GM18909 (cell line): ENCODE measurements around the gene APOC1.
"Not testable (repeated sequence)": the region's sequence is repeated elsewhere in the genome, so short reads cannot be mapped to it uniquely, and the experiment has no call there.

ENCODE experiments used
- ATAC-seq: cut with Tn5 transposase; IDR thresholded peaks from one replicate; pipeline ENCODE4 v1.9.1; 2021; ENCODE audit warnings: mild to moderate bottlenecking; ENCODE audit not compliant: unreplicated experiment, poor library complexity

Gene APOC1

GRCh38 chr19:44888335-44888734, 26.1 kb upstream of the APOC1 start:
- not testable (repeated sequence) for ATAC-seq

DNA sequence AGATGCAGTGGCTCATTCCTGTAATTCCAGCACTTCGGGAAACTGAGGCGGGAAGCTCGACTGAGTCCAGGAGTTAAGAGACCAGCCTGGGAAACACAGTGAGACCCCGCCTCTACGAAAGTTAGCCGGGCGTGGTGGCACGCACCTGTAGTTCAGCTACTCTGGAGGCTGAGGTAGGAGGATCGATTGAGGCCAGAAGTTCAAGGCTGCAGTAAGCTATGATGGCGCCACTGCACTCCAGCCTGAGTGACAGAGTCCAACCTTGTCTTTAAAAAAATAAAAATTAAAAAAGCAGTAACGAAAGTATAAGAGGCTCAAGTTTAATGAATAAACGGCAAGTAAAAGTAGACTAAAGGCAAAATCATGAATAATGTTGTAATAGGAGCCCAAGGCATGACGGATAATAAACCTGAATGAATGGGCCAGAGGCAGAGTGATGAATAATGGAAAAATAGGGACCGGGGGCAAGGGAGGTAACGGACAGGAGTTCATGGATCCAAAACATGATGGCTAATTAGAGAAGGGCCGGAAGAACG, 24.5 kb upstream of the APOC1 start:
- no peak for ATAC-seq

DNA sequence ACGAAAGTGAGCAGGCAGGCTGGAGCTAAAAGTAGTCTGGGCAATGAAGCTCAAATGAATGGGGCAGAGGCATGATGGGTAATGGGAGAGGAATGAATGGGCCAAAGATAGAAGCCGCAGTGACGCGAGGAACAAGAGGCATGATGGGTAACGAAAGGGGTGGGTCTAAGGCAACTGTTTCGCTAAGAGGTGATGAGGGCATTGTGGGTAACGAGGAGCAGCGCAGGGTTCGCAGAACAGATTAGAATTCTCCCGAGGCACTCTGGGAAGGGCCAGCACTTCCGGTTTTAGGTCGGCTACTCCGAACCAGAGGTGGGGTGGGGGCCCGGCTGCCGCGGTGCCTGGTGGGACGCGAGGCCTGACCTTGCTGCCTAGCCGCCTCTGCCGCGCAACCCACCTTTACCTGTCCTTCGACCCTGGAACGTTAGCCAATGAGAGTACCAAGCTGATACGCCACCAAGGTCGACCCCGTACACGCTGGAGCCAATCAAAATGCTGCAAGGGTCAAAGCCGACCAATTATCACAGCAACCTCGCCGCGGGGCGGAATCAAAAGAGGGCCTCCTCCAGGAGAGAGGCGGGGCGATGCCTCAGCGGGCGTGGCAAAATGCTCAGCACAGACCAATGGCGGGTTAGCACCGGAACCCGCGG, 23.9 kb upstream of the APOC1 start:
- peak; percentile 82 for ATAC-seq

DNA sequence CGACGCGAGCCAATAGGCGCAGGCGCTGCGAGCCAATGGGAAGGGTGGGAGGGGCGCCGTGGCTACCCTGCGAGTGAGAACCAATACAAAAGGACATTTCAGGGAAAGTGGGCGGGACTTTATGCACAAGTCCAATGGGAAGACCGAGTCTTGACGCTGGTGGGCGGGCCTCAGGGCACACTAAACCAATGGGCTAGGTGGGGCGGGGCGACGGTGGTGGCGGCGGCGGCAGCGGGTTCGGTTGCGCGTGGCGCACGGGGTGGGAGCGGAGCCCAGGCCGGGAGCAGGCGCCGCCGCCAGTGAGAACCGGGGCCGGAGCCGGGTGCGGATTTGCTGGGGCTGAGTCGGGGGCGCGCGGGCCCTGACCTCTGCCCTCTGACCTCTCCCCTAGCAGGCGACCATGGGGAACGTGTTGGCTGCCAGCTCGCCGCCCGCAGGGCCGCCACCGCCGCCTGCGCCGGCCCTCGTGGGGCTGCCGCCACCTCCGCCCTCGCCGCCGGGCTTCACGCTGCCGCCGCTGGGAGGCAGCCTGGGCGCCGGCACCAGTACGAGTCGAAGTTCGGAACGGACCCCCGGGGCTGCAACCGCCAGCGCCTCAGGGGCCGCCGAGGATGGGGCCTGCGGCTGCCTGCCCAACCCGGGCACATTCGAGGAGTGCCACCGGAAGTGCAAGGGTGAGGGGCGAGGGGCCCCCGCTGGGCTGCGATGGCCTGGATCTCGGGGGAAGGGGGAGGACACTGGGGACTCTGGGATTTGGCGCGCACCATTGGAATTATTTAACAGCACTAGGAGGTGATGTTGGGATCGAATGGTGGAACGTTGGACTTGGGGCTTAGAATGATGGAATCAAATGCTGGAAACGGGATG, 23.2 kb upstream of the APOC1 start, which contains the start of gene TOMM40:
Gene TOMM40, plus strand, starts transcription at position 239 of the 867 bp plus-strand sequence. Its CDS starts 162 bp downstream, at position 401.
- ATAC-seq, result peak; percentile 71

DNA sequence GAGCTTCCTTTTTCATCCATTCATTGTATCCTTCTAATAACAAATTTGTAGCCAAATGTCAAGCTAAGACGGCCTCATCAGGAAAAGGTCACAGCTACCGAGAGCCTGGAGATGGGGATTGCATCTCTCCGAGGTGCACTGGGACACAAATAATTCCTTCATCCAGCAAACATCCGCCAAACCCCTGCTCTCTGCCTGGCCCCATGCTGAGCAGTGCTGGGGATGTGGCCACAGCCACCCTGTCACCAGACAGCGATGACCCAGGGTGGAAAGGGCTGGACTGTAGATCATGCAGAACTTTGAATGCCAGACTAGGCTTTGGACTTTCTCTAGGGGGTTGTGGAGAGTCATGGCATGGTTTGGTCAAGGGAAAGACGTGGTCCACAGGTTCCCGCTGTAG, 21.5 kb upstream of the APOC1 start:
- ATAC-seq, result no peak

DNA sequence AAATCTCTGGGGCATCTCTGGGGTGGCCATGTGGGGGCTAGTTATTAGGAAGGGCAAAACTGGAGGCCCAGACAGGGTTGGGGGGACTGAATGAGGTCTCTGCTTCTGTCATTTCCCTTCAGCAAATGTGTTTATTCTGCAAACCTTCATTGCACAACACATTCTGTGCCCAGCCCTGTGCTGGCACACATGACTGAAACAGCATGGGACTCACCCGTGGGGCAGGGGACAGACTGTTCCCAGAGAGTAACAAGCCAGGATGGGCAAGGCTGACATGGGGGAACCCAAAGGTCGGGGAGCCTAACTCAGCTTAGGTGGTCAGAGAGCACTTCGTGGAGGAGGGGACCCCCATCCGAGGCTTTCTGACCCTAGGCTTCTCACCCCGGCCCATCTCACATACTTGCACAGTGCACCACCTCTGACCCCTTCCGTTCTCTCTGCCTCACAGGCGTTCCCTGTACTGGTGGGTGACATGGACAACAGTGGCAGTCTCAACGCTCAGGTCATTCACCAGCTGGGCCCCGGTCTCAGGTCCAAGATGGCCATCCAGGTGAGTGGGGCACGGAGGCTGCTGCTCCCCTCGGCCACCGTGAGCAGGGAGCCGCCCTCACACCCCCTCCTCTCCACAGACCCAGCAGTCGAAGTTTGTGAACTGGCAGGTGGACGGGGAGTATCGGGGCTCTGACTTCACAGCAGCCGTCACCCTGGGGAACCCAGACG, 20.9 kb upstream of the APOC1 start:
- no peak for ATAC-seq

GRCh38 chr19:44894052-44894400, 20.4 kb upstream of the APOC1 start:
- no peak for ATAC-seq

- ATAC-seq, result no peak
These were observed 19.5 kb upstream of the APOC1 start for GRCh38 chr19:44894946-44895345.

GRCh38 chr19:44897835-44898234, 16.6 kb upstream of the APOC1 start:
- ATAC-seq, result no peak

DNA sequence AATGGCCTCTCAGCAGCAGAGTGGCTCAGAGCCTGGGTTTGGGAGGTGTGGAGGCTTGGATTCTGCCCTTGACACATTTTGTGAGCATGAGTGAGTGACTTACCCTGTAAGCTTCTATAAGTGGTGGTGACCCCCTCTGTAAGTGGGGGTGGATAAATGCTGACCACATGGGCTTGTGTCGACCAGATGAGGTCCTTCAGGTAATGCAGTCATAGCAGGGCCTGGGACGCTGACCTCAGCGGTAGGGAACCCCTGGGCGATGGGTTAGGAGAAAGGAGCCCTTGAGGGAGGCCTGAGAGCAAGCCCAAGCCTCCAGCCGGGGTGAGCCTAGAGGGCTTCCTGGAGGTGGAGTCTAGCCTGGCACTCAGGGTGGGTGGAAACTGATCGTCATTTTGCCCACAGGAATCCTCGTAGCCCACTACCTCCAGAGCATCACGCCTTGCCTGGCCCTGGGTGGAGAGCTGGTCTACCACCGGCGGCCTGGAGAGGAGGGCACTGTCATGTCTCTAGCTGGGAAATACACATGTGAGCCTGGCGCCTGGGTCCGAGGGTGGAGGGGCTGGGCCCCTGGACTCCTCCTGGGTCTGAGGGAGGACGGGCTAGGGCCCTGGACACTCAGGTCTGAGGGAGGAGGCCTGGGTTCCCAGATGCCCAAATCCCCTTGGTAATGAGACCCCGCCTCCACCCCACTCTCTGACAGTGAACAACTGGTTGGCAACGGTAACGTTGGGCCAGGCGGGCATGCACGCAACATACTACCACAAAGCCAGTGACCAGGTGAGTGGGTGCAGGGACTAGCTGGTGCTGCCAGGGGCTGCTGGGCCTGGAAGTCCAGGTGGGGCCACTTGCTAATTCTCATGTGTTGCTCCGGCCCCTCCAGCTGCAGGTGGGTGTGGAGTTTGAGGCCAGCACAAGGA, 13.8 kb upstream of the APOC1 start:
- ATAC-seq, result no peak

DNA sequence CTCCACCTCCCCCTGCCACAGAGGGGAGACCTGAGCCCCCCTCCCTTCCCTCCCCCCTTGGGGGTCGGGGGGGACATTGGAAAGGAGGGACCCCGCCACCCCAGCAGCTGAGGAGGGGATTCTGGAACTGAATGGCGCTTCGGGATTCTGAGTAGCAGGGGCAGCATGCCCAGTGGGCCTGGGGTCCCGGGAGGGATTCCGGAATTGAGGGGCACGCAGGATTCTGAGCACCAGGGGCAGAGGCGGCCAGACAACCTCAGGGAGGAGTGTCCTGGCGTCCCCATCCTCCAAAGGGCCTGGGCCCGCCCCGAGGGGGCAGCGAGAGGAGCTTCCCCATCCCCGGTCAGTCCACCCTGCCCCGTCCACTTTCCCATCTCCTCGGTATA, 11.2 kb upstream of the APOC1 start:
- ATAC-seq, result no peak

DNA sequence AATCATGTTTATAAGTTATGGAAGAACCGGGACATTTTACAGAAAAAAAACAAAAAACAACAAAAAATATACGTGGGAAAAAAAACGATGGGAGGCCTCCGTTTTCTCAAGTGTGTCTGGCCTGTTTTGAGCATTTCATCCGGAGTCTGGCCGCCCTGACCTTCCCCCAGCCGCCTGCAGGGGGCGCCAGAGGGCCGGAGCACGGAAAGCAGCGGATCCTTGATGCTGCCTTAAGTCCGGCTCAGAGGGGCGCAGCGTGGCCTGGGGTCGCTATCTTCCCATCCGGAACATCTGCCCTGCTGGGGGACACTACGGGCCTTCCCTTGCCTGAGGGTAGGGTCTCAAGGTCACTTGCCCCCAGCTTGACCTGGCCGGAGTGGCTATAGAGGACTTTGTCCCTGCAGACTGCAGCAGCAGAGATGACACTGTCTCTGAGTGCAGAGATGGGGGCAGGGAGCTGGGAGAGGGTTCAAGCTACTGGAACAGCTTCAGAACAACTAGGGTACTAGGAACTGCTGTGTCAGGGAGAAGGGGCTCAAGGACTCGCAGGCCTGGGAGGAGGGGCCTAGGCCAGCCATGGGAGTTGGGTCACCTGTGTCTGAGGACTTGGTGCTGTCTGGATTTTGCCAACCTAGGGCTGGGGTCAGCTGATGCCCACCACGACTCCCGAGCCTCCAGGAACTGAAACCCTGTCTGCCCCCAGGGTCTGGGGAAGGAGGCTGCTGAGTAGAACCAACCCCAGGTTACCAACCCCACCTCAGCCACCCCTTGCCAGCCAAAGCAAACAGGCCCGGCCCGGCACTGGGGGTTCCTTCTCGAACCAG, 10.6 kb upstream of the APOC1 start:
- peak; percentile 47 for ATAC-seq

GRCh38 chr19:44904426-44904994, 9.9 kb upstream of the APOC1 start:
- no peak for ATAC-seq

DNA sequence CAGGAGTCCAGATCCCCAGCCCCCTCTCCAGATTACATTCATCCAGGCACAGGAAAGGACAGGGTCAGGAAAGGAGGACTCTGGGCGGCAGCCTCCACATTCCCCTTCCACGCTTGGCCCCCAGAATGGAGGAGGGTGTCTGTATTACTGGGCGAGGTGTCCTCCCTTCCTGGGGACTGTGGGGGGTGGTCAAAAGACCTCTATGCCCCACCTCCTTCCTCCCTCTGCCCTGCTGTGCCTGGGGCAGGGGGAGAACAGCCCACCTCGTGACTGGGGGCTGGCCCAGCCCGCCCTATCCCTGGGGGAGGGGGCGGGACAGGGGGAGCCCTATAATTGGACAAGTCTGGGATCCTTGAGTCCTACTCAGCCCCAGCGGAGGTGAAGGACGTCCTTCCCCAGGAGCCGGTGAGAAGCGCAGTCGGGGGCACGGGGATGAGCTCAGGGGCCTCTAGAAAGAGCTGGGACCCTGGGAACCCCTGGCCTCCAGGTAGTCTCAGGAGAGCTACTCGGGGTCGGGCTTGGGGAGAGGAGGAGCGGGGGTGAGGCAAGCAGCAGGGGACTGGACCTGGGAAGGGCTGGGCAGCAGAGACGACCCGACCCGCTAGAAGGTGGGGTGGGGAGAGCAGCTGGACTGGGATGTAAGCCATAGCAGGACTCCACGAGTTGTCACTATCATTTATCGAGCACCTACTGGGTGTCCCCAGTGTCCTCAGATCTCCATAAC, 8.8 kb upstream of the APOC1 start, which contains the start of gene APOE:
Gene APOE, plus strand, starts transcription at position 360 of the 724 bp plus-strand sequence. CDS start 829 bp downstream, outside the sequence.
- ATAC-seq, result no peak

GRCh38 chr19:44907613-44908012, 6.8 kb upstream of the APOC1 start:
- no peak for ATAC-seq

GRCh38 chr19:44908074-44908835, 6.2 kb upstream of the APOC1 start:
- ATAC-seq, result no peak

- ATAC-seq, result no peak
These were observed 5.6 kb upstream of the APOC1 start for GRCh38 chr19:44908836-44909261.
